HG02840 (cell line): ENCODE measurements around the gene ANKFY1.

Source experiments
- ATAC-seq: cut with Tn5 transposase; IDR thresholded peaks from one replicate; pipeline ENCODE4 v1.9.1; 2021; ENCODE audit warnings: mild to moderate bottlenecking, moderate library complexity, moderate number of reproducible peaks; ENCODE audit not compliant: unreplicated experiment, low FRiP score

The ANKFY1 gene, protein sequence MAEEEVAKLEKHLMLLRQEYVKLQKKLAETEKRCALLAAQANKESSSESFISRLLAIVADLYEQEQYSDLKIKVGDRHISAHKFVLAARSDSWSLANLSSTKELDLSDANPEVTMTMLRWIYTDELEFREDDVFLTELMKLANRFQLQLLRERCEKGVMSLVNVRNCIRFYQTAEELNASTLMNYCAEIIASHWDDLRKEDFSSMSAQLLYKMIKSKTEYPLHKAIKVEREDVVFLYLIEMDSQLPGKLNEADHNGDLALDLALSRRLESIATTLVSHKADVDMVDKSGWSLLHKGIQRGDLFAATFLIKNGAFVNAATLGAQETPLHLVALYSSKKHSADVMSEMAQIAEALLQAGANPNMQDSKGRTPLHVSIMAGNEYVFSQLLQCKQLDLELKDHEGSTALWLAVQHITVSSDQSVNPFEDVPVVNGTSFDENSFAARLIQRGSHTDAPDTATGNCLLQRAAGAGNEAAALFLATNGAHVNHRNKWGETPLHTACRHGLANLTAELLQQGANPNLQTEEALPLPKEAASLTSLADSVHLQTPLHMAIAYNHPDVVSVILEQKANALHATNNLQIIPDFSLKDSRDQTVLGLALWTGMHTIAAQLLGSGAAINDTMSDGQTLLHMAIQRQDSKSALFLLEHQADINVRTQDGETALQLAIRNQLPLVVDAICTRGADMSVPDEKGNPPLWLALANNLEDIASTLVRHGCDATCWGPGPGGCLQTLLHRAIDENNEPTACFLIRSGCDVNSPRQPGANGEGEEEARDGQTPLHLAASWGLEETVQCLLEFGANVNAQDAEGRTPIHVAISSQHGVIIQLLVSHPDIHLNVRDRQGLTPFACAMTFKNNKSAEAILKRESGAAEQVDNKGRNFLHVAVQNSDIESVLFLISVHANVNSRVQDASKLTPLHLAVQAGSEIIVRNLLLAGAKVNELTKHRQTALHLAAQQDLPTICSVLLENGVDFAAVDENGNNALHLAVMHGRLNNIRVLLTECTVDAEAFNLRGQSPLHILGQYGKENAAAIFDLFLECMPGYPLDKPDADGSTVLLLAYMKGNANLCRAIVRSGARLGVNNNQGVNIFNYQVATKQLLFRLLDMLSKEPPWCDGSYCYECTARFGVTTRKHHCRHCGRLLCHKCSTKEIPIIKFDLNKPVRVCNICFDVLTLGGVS

DNA sequence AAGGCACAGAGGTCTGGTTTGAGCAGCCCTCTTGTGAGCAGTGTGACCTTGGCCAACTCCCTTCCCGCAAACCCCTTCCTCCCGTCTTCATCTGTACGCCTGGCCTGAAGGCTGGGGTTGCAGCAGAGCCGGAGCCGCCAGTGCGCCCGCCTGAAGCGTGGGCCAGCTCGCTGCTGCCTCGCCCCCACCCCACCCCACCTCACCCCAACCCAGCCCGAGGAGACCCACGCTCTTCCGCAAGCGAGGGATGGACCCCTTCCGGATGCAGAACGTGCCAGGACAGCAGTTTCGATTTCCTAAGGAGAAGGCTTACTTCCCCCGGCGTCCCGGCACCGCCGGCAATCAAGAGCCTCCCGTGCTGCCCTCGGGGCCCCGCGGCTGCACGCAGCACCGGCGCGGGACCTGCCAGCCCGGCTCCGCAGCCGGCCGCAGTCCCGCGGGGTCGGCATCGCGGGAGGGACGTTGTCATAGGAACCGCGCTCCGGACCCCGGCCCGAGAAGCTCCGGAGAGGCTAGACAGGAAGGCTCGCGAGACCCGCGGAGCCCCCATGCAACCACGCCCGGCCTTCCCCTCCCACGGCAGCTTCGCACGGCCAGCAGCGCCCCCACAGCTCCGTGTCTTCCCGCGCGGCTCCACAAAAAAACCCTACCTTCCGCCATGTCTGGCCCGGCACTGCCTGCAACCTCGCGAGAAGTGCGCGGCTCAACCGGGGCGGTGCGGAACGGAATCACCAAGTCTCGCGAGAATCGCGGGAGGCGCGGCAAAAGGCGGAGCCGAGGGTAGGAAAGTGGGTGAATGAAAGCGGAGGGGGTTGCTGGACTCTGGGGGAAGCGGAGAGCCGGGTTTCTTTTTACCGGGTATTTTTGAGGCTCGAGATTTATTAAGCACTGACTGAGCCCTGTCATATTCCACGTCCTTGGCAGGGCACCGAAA, at the start of gene ANKFY1:
TSS of gene ANKFY1 (minus strand) at position 698 of the 934 bp plus-strand sequence. CDS start at position 660, 38 bp downstream.
- peak; percentile 88 for ATAC-seq

DNA sequence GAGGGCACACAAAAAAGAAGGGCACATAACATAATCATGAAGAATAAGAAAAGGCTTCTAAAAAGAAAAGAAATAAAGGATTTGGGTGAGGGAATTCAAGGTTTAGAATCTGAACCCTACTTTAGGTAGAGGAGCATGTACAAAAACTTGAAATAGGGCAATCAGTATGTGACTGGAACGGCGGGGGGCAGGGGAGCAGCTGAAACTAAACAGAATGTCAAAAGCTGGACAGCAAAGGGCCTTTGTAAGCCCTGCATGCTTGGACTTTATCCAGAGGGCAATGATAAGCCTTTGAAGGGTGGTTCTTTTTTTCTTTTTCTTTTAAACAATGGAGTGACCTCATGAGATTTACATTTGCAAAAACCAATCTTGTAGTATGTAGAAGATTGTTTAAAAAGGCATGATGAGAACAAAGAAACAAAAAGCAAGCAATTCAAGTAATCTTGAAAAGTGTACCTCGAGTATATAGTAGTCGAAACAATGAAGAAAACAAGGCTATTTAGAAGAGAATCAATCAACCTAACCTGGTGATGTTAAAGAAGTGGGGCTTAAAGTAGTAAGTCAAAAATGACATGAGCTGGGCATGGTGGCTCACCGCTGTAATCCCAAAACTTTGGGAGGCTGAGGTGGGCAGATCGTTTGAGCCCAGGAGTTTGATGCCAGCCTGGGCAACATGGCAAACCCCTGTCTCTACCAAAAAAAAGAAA, 46.7 kb upstream of the ANKFY1 start:
- no peak for ATAC-seq

DNA sequence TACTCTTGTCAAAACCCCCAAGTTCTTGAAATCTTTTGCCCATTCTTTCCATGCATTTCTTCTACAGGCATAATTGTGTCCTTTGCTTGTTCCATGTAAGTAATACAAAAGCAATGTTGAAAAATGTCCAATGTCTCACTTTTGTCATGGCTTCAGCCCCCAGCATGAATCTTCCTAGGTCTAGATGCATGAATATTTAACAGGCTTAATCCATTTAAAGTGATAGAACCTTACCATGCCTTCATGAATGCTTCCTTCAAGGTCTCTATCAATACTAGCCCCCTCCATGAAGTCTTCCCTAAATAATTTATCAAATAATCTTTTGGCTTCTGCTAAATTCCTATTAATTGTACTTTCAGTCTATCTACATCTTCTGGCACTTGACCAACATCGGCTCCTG, 46.1 kb upstream of the ANKFY1 start:
- ATAC-seq, result no peak

DNA sequence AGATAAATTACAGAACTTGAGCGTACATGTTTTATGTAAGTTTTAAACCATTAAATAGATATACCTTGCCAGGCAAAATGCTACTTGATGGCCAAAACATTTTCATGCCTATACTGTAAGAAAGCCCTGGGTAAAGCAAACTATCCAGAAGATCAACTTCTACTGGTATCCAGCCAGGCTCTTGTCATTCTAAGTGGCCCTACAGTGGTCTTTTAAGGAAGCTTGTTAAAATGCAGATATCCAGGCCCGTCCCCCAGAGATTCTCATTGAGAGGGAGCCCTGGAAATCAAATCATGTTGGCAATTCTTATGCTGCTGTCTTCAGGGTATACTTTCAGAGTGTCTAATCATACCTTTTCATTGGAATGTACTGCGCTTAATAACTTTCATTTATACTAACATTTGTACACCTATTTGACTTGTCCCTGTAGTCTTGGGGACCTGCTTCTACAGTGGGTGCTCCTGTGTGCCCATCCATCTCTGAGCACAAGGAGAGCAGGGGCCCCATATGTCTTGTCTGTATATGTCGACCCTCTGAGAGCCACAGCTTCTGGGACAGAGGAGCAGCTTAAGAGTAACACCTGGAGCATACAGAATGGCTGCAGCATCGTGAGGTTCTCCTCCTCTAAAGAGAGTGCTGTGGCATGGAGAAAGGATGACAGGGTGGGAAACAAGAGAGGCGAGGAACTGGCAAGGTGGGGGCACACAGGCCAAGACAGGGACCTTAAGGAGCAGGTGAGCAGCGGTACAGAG, 43.6 kb upstream of the ANKFY1 start:
- ATAC-seq, result no peak

DNA sequence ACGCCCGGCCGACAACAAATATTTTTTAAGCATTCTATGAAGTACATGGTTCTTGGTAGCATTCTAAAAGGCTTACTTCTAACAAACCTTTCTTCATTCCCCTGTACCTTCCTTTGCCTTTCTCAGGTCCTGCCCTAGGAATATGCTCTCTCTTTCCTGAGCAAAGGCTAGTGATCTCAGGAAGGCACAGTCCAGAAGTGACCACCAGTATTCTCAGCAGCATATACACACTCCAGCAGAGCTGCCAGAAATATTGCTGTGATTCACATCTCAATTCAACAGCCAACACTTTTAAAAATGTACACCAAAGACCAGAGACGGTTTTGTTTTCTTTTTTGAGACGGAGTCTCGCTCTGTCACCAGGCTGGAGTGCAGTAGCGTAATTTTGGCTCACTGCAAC, 41.4 kb upstream of the ANKFY1 start:
- ATAC-seq, result no peak

DNA sequence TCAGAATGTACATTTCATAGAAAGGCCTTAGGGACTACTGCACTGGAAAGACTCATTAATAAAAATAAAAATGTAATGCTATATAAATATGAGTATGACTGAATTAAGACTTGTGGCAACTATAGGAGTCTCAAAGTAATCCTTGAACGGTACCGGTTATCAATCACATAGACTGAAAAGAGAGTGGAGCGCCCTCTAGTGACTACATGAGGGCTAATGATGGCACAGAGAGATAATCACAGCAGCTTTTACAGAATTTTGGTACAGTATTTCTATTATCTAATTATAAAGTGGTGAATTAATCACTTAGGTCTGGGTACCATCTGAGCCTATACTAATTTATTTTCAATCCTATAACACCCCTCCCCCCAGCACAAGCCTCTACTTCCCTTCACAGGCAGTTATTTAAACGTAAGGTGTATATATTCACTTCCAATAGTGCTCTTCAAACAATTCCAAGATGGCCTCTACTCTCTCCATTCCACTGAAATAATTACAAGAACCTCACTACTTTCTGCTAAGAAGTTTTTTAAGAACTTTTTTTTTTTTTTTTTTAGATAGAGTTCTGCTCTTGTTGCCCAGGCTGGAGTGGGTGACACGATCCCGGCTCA, 40.7 kb upstream of the ANKFY1 start:
- ATAC-seq, result no peak

DNA sequence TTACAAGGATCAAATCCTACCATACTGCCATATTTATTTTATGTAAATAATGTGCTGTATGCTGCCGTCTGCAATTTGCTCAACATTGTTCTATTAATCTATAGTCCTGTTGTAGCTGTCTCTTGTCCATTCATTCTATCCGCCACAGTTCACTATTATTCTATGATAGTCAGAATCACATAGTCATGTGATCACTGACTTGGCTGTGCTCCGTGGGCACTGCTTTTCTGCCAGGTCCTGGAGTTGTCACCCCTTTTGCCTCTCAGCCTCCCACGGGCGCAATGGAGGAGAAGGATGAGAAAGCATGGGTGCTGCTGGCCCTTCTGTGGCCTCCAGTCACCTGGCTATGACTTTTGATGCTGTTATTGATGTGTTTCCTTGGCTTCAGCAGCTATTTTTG, 37.3 kb upstream of the ANKFY1 start:
- no peak for ATAC-seq

DNA sequence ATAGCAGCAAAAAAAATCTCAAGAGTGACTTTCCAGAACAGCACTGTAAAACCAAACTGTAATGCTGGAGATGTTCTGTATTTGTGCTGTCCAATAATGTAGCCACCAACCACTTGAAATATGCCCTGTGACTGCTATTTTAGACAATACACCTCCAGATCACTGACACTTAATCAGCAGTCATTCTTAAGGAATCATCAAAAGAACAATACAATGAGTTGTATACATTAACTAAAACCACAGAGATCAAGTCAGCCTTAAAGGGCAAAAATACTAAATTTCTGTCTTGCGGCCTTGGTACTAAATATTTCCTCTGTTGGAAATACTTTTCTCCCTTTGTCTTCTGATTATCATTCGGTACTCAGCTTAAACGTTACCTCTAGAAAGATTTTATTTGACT, 33.6 kb upstream of the ANKFY1 start:
- ATAC-seq, result no peak

DNA sequence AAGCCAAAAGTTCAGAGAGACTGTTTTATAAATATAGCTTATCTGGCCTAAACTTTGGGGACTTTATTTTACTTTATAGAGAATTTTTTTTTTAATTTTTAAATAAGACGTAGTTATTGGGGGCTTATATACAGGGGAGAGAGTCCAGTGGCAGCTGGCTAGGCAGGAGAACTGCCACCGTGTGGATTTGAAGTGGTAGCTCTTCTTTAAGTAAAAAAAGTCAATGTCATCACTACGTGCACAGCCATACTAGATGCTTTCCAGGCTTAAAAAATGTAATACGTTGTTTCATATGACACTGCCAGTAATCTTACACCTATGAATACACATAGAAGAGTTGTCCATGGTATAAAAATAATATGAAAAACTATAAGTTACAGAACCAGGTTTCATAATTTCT, 31.9 kb upstream of the ANKFY1 start:
- no peak for ATAC-seq

DNA sequence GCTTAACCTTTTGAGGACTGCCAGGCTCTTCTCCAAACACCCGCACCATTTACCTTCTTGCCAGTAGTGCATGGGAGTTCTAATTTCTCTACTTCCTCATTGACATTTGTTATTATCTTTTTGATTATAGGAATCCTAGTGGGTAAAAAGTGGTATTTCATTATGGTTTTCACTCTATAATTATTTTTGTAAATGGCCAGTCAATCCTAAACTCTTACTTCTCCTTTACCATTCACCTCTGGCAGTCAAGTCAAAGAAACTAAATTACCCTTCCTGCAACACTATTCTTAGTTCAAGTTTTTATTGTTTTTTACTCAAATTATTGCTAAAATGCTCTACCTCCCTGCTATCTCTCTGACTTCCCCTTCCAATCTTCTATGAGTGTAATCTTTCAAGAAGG, 29.8 kb upstream of the ANKFY1 start:
- no peak for ATAC-seq

DNA sequence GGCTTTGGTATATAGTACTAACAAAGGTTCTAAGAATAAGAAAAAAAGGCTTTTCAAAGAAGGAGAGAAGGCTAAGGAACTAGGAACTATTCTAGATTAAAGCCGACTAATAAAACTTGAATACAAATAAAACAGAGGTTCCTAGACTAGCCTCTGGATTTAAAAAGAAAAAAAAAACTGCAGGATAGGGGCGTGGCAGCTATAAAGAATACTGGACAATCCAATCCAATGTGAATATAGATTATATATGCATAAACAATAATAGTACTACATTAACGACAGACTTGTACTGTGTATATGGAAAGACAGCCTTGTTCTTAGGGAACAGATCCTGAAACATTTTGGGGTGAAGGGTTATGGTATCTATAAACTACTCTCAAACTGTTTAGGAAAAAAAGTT, 23.9 kb upstream of the ANKFY1 start:
- no peak for ATAC-seq

DNA sequence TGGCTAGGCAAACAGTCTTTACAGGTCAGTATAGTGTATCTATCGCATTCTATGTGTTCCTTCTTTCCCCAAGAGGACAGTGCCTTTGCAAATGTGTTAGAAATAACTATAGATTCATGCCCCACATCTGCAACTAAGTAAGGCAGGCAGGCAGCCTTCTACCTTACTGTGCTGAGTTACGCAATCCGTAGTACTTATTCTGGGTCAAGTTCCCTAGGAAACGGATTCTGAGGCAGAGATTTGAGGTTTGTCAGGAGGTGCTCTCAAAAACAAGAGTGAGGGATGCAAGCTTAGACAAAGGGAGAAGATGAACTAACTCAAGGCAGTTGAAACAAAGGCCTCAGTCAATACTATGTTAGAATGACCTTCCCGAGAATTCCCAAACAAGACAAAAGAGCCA, 12.7 kb upstream of the ANKFY1 start:
- ATAC-seq, result no peak

DNA sequence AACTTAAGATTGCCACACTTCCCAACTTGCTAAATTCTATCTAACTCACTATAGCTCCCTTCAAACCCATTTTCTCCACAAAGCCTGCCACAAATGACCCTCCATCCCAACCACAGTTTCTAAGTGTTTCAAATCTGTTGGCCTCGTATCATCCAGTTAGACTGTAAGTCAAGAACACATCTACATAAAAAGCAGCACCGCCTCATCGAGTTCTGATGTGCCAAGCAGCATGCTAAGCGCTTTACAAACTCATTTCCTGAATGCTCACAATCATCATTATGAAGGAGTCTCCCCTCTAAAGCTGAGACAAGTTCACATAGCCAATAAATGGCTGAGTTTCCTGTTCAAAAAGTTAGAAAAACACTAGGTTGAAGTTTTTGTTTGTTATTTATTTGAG, 9.2 kb upstream of the ANKFY1 start:
- ATAC-seq, result no peak

DNA sequence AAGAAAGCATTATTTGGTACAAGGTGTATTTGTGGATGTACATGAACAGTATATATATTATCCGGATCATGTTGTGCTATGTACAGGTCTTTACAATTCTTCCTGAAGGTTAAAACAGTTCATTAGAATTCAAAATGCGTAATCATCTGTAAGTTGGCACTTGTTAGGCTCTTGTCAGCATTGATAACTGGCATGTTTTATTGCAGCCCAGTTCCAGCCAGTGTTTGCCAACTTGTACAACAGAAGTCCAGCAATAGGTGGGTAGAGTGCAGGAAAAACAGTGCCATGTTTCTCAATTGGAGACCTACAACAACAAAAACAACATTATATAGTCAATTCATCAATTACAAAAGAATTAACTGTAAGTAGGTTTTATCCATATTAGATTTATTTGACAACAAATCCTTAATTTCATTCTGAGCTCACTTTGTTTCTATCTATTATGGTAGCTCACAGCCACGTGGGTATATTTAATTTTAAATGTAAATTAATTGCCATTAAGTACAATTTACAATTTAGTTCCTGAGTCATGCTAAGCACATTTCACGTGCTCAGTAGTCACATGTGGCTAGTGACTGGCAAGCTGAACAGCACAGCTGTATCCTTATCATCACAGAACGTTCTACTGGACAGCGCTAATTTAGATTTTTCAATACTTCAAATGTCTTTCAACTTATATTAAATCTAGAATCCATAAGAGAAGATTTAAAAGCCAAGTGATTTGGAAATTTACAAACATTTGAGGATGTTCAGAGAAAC, 8.6 kb upstream of the ANKFY1 start:
- no peak for ATAC-seq

DNA sequence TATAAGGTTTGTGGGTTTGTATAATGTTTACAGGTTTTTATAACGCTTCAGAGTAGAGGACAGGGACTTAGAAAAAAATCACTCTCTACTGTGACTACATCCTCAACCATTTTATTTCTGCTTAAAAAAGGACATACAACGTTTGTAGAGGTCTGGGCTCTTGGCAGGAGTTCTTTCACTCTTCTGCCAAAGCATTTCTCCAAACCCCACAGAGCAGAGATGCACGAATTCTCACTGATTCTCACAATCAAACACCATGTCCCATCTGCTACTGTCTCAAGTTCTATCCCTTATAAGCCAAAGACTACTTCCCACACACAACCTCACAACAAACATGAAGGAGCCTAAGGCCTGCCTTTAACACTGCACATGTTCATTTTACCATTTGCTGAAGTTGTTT, 7.0 kb upstream of the ANKFY1 start:
- ATAC-seq, result no peak

DNA sequence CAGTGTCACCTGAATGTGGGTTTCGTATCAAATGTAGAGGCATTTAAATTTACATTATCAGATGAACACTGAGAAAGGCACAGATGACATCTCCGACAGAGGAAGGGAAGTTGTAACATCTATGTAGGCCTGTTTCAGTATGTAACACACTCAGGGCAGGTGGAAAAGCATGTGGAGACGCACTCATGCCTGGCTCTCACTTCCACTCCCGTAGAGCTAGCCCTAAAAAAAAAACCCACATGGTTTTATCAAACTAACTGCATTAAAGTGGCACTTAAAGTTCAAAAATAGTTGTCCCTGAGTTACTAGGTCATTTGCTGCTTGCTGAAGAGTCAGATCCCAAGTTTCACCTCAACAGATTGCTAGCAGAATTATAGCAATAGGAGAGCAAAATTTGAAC, 6.1 kb upstream of the ANKFY1 start:
- ATAC-seq, result no peak

DNA sequence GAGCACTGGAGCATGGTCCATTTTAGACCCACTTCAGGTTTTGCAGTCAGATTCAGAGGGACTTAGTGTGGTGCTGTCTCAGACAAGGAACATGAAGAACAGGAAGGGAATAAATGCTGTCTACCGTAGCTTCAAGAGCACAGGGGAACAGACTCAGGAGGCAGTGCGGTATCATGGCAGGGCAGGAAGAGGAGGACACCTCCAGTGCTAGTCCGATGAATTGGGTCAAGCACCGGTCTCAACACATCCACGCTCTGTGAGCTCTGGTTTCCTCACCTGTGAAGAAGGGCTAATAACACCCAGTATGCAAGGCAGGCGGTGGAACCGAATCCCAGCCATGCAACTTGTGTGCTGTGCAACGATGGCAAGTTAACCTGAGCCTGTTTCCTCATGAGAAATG, 3.6 kb upstream of the ANKFY1 start:
- no peak for ATAC-seq

DNA sequence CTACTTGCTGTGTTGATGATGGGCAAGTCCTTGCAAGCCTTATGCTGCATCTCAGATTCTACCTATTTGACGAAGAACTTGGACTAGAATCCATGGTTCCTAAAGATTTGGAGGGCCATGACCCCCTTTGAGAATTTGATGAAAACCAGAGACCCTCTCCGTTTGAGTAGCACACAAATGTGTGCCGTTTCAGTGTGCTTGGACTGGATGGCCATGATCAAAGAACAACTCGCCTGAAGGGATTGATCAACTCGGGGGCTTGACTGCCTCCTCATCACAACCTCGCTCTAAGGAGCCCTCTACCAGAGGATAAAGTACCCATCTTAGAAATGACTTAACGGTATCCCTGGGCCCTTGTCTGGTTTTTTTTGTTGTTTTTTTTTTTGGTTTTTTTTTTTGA, 2.8 kb upstream of the ANKFY1 start:
- no peak for ATAC-seq
